Calu3 (cell line): ENCODE measurements around the gene EIF2AK2. TPM values are rescaled to one million over a fixed set of nuclear protein-coding genes. Genes with fewer than 3 reads are reported as not detected.

Experiments
- BruUV-seq: library from RNA; stranded (reverse); fragments of 400-500 nt; replicated peaks from 2 replicates; lab custom pipeline; 2021; lab: Mats Ljungman, UMichigan
- CTCF ChIA-PET: fragments of 300-600 bp; sonication (Branson Sonifier 250); formaldehyde crosslinking; loops from one replicate; lab custom pipeline; 2022; ENCODE audit warnings: antibody characterized with exemption; lab: Charles Lee
- DNase-seq: peaks from one replicate; pipeline ENCODE4 v3.0.0; 2022
- H3K27ac Mint-ChIP-seq: one replicate; pipeline ENCODE4 v1.8.0; 2022; ENCODE audit warnings: mixed read lengths; ENCODE audit not compliant: unreplicated experiment
- H3K27me3 Mint-ChIP-seq: one replicate; pipeline ENCODE4 v1.8.0; 2022; ENCODE audit warnings: mixed read lengths; ENCODE audit not compliant: unreplicated experiment
- H3K36me3 Mint-ChIP-seq: one replicate; pipeline ENCODE4 v1.8.0; 2022; ENCODE audit warnings: mild to moderate bottlenecking, moderate library complexity, mixed read lengths; ENCODE audit not compliant: insufficient read depth, unreplicated experiment
- H3K4me1 Mint-ChIP-seq: one replicate; pipeline ENCODE4 v1.8.0; 2022; ENCODE audit warnings: mild to moderate bottlenecking, low read depth, mixed read lengths; ENCODE audit not compliant: unreplicated experiment
- H3K4me3 Mint-ChIP-seq: one replicate; pipeline ENCODE4 v1.8.0; 2022; ENCODE audit warnings: mild to moderate bottlenecking, low read depth, moderate library complexity, mixed read lengths; ENCODE audit not compliant: unreplicated experiment
- H3K9me3 Mint-ChIP-seq: one replicate; pipeline ENCODE4 v1.8.0; 2022; ENCODE audit warnings: low read depth, mixed read lengths; ENCODE audit not compliant: unreplicated experiment
- CTCF ChIP-seq: fragments of 200-600 bp; IDR thresholded peaks from one replicate; pipeline ENCODE4 v1.8.0; 2022; ENCODE audit warnings: antibody characterized with exemption; ENCODE audit not compliant: unreplicated experiment
- intact Hi-C: fragments of 100-400 bp; cut with micrococcal nuclease; formaldehyde crosslinking; loops from one replicate; pipeline ENCODE4 v1.10.0; 2022; ENCODE audit not compliant: unreplicated experiment
- total RNA-seq: library from RNA; stranded (reverse); gene quantifications from 2 replicates; pipeline ENCODE4 v1.2.3, GENCODE V29; 2022

The EIF2AK2 gene
- total RNA-seq, 1 experiment from 2014 or later = 91.2 TPM

GRCh38 chr2:37180006-37180639 lies 23.3 kb upstream of the EIF2AK2 start:
- no peak overlapping the region for H3K27ac Mint-ChIP-seq

GRCh38 chr2:37173741-37174140 lies 17.0 kb upstream of the EIF2AK2 start:
- no peak for TF ChIP-seq CTCF
- no peaks in the 10 kb centered on the region for H3K36me3 Mint-ChIP-seq
- H3K9me3 Mint-ChIP-seq = no peaks in the 10 kb centered on the region
- no peaks in the 10 kb centered on the region for H3K4me1 Mint-ChIP-seq
- DNase-seq = no peak
- H3K4me3 Mint-ChIP-seq = no peak overlapping the region
- intact Hi-C loops = no loop called here
- CTCF ChIA-PET = interaction anchor here (0.7 kb wide), 1 partner anchor 111 kb away, joined by 6 read pairs; no protein-coding TSS in a partner anchor
- H3K27ac Mint-ChIP-seq = no peak overlapping the region
- no peaks in the 10 kb centered on the region for H3K27me3 Mint-ChIP-seq
- no TSS peak for BruUV-seq

More at GRCh38 chr2:37180006-37180639, 23.3 kb upstream of the EIF2AK2 start:
- intact Hi-C loops = no loop called here
- H3K27me3 Mint-ChIP-seq = peaks cover 14% of the 10 kb centered on the region
- no peaks in the 10 kb centered on the region for H3K9me3 Mint-ChIP-seq
- no peak for TF ChIP-seq CTCF
- no peak overlapping the region for H3K4me3 Mint-ChIP-seq
- H3K36me3 Mint-ChIP-seq = no peaks in the 10 kb centered on the region
- no TSS peak for BruUV-seq
- H3K4me1 Mint-ChIP-seq = no peaks in the 10 kb centered on the region
- CTCF ChIA-PET = interaction anchor here (0.6 kb wide), 1 partner anchor 55 kb away, joined by 4 read pairs; no protein-coding TSS in a partner anchor
- no peak for DNase-seq

- BruUV-seq = no TSS peak
- H3K27ac Mint-ChIP-seq = no peak overlapping the region
- no peak for DNase-seq
Measured at GRCh38 chr2:37171624-37171950, 14.8 kb upstream of the EIF2AK2 start.

GRCh38 chr2:37168217-37168981 lies 11.6 kb upstream of the EIF2AK2 start:
- H3K27me3 Mint-ChIP-seq = no peaks in the 10 kb centered on the region
- BruUV-seq = no TSS peak
- peak; percentile 44 for DNase-seq
- intact Hi-C loops = loop anchor here (5.0 kb wide), 1 partner anchor 49 kb away; no protein-coding TSS in a partner anchor
- peaks cover 4% of the 10 kb centered on the region for H3K9me3 Mint-ChIP-seq
- CTCF ChIA-PET = no interaction called here
- H3K4me1 Mint-ChIP-seq = no peaks in the 10 kb centered on the region
- peak overlapping the region; percentile 52 for H3K4me3 Mint-ChIP-seq
- peak overlapping the region; percentile 88 for H3K27ac Mint-ChIP-seq
- H3K36me3 Mint-ChIP-seq = peaks cover 7% of the 10 kb centered on the region
- TF ChIP-seq CTCF = no peak

More at GRCh38 chr2:37171624-37171950, 14.8 kb upstream of the EIF2AK2 start:
- Mint-ChIP-seq H3K9me3 (no peaks in the 10 kb centered on the region), H3K27me3 (no peaks in the 10 kb centered on the region), H3K4me3 (no peak overlapping the region), H3K4me1 (no peaks in the 10 kb centered on the region), H3K36me3 (peaks cover 7% of the 10 kb centered on the region)
- CTCF ChIA-PET = no interaction called here
- no peak for TF ChIP-seq CTCF
- intact Hi-C loops = no loop called here
